KMS-11 (cell line): ENCODE measurements around the gene C9orf85.

Experiments
- H2AFZ ChIP-seq: fragments of 200-600 bp; sonication (generic); 2 replicates; pipeline ENCODE4 v1.6.1; 2016; ENCODE audit warnings: antibody characterized with exemption, mixed run types, low read depth
- H3K27ac ChIP-seq: fragments of 200-600 bp; sonication (generic); 2 replicates; pipeline ENCODE4 v1.6.1; 2016; ENCODE audit warnings: mild to moderate bottlenecking, mixed run types
- H3K27me3 ChIP-seq: fragments of 200-600 bp; sonication (generic); 2 replicates; pipeline ENCODE4 v1.6.1; 2017; ENCODE audit warnings: mild to moderate bottlenecking, low read depth, mixed run types, moderate library complexity; ENCODE audit not compliant: insufficient read depth
- H3K36me3 ChIP-seq: fragments of 200-600 bp; sonication (generic); 2 replicates; pipeline ENCODE4 v1.6.1; 2017; ENCODE audit warnings: mild to moderate bottlenecking, mixed run types; ENCODE audit not compliant: insufficient read depth
- H3K4me1 ChIP-seq: fragments of 200-600 bp; sonication (generic); 2 replicates; pipeline ENCODE4 v1.6.1; 2016; ENCODE audit warnings: mild to moderate bottlenecking, low read depth, mixed run types; ENCODE audit not compliant: poor library complexity, severe bottlenecking
- H3K4me2 ChIP-seq: fragments of 200-600 bp; sonication (generic); 2 replicates; pipeline ENCODE4 v1.7.0; 2016; ENCODE audit warnings: mild to moderate bottlenecking, mixed run types
- H3K4me3 ChIP-seq: fragments of 200-600 bp; sonication (generic); IDR thresholded peaks from 2 replicates; pipeline ENCODE4 v1.6.1; 2017; ENCODE audit warnings: low read depth, low read length, mixed read lengths; ENCODE audit not compliant: insufficient read depth
- H3K79me2 ChIP-seq: fragments of 200-600 bp; sonication (generic); 2 replicates; pipeline ENCODE4 v1.6.1; 2016; ENCODE audit warnings: low read depth, mixed run types; ENCODE audit not compliant: insufficient read depth
- H3K9ac ChIP-seq: fragments of 200-600 bp; sonication (generic); 2 replicates; pipeline ENCODE4 v1.6.1; 2016; ENCODE audit warnings: mild to moderate bottlenecking, mixed run types
- H4K20me1 ChIP-seq: fragments of 200-600 bp; sonication (generic); 2 replicates; pipeline ENCODE4 v1.6.1; 2016; ENCODE audit warnings: mild to moderate bottlenecking, mixed run types; ENCODE audit not compliant: insufficient read depth
- TF ChIP-seq, protein P1 (sequence below): fragments of 200-600 bp; sonication (generic); conservative IDR thresholded peaks from 2 replicates; pipeline ENCODE4 v1.6.1; 2017; ENCODE audit warnings: low read depth, mild to moderate bottlenecking, antibody characterized with exemption, low read length, moderate library complexity, mixed read lengths

The C9orf85 gene

DNA sequence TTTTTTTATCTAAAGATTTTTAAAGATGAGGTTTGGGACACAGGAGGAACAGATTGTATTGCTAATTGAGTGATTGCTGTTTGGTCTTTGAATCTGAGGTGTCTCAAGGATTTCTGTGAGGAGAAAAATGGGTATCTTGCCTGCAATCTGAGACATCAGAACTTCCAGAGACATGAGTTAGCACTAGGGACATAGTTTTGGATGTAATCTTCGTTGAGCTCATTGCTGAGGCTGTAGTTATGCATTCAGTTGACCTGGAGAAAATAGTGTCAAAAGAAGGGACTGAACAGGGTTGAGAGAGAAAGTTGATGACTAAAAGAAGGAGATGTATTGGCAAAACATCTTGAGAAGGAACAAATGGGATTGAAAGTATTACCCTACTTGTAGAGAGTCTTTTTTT, 24.6 kb downstream of the C9orf85 start:
- Histone ChIP-seq H3K27ac (no peak overlapping the region), H3K4me3 (no peak overlapping the region), H3K4me2 (no peak overlapping the region), H2AFZ (no peak overlapping the region), H3K27me3 (no peaks in the 10 kb centered on the region), H3K79me2 (peaks cover 13% of the 10 kb centered on the region; the same call in 1 of the 2 replicates), H3K36me3 (no peaks in the 10 kb centered on the region), H3K4me1 (no peaks in the 10 kb centered on the region), H4K20me1 (no peaks in the 10 kb centered on the region), H3K9ac (no peak overlapping the region)
- TF ChIP-seq, protein P1, sequence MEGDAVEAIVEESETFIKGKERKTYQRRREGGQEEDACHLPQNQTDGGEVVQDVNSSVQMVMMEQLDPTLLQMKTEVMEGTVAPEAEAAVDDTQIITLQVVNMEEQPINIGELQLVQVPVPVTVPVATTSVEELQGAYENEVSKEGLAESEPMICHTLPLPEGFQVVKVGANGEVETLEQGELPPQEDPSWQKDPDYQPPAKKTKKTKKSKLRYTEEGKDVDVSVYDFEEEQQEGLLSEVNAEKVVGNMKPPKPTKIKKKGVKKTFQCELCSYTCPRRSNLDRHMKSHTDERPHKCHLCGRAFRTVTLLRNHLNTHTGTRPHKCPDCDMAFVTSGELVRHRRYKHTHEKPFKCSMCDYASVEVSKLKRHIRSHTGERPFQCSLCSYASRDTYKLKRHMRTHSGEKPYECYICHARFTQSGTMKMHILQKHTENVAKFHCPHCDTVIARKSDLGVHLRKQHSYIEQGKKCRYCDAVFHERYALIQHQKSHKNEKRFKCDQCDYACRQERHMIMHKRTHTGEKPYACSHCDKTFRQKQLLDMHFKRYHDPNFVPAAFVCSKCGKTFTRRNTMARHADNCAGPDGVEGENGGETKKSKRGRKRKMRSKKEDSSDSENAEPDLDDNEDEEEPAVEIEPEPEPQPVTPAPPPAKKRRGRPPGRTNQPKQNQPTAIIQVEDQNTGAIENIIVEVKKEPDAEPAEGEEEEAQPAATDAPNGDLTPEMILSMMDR, result no peak

DNA sequence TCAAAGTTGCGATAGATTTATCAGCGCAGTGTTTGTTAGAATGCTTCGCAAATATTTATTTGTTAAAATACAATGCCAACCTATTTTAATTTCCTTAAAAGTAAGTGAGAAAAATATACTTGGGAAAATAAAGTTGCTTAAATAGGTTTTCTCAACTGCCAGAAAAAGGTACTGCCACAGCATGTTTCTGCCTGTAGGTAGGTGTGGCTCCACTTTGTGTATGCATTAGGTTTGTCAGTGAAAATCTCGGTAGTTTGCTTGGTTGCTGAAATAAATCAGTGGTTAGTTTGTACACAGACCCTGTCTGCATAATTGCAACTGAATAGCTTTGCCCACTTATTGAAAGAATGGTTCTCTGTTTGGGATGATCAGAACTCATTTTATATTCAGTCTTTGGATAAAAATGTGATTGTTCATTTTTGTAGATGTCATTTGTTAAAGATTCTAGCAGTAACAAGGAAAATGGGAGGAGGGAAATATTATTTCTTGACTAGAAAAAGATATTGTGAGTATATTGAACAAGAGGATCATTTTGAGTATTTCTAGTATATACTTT, 25.7 kb downstream of the C9orf85 start:
- H2AFZ ChIP-seq, result no peak overlapping the region
- no peaks in the 10 kb centered on the region for H3K27me3 ChIP-seq
- H3K36me3 ChIP-seq, result no peaks in the 10 kb centered on the region
- peaks cover 13% of the 10 kb centered on the region; the same call in 1 of the 2 replicates for H3K79me2 ChIP-seq
- H3K27ac ChIP-seq, result no peak overlapping the region
- no peak overlapping the region for H3K4me3 ChIP-seq
- peaks cover 2% of the 10 kb centered on the region for H3K4me1 ChIP-seq
- no peak overlapping the region for H3K4me2 ChIP-seq
- TF ChIP-seq, protein P1, result no peak
- no peaks in the 10 kb centered on the region for H4K20me1 ChIP-seq
- no peak overlapping the region for H3K9ac ChIP-seq

DNA sequence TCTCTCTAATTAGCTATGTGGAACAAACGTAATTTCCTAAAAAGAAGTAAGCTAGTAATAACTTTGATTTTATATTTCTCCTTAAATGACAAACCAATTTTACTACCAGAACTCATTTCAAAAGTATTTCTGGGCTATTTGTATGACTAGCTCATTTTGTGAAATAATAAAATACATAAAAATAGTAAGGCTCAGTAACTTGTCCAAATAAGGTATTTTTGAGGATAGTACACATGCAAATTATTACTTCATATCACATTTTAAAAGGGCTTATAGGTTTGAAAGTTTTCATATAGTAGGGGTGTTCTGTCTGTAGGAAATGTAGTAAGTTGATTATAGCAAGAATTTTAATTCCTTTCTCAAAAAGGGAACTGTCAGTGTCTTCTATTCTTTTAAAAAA, 26.5 kb downstream of the C9orf85 start:
- Histone ChIP-seq H3K79me2 (peaks cover 13% of the 10 kb centered on the region; the same call in 1 of the 2 replicates), H3K27ac (no peak overlapping the region), H3K4me3 (no peak overlapping the region), H4K20me1 (no peaks in the 10 kb centered on the region), H3K4me1 (peaks cover 6% of the 10 kb centered on the region), H2AFZ (no peak overlapping the region), H3K27me3 (no peaks in the 10 kb centered on the region), H3K4me2 (no peak overlapping the region), H3K36me3 (no peaks in the 10 kb centered on the region), H3K9ac (no peak overlapping the region)
- TF ChIP-seq, protein P1, result no peak

DNA sequence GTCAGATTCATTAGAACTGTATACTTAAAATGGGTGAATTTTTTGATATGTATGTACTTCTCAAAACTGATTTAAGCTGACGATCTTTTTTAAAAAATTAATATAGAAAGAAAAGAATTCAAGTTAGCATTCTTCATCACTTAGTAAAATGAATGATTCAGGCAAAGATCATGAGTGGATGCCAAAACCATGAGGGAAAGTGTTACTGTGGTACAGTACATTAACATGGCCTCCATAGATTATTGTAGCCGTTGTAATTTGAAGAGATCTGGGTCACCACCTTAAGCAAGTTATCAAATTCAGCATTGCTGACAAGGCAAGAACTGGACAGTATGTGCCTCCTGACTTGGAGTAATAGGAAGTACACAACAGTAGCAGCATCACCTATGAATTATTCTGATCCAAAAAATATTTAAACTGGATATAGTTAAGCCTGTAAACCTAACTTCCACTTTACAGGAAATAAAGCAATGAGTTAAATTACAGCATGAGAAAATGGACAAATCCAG, 29.7 kb downstream of the C9orf85 start:
- no peak overlapping the region for H2AFZ ChIP-seq
- H3K4me1 ChIP-seq, result peaks cover 6% of the 10 kb centered on the region
- H4K20me1 ChIP-seq, result no peaks in the 10 kb centered on the region
- H3K4me3 ChIP-seq, result no peak overlapping the region
- TF ChIP-seq, protein P1, result no peak
- no peaks in the 10 kb centered on the region for H3K36me3 ChIP-seq
- no peaks in the 10 kb centered on the region for H3K27me3 ChIP-seq
- peaks cover 13% of the 10 kb centered on the region; the same call in 1 of the 2 replicates for H3K79me2 ChIP-seq
- no peak overlapping the region for H3K9ac ChIP-seq
- no peak overlapping the region for H3K4me2 ChIP-seq
- no peak overlapping the region for H3K27ac ChIP-seq
